CD4-positive, alpha-beta T cell (primary cell): ENCODE measurements around the gene GLRA2. TPM values are rescaled to one million over a fixed set of nuclear protein-coding genes. Genes with fewer than 3 reads are reported as not detected.

Experiments
- ATAC-seq: fragments of 200-7000 bp; cut with Tn5 transposase; one replicate; pipeline ENCODE4 v1.10.0; 2022; ENCODE audit warnings: mild to moderate bottlenecking; ENCODE audit not compliant: poor library complexity
- CTCF ChIA-PET: fragments of 350-600 bp; sonication (Branson Sonifier 250); formaldehyde crosslinking; loops from one replicate; lab custom pipeline; 2021; ENCODE audit warnings: antibody characterized with exemption, inconsistent platforms; lab: Charles Lee
- POLR2A ChIA-PET: fragments of 350-600 bp; sonication (Branson Sonifier 250); formaldehyde crosslinking; loops from one replicate; lab custom pipeline; 2021; ENCODE audit warnings: antibody characterized with exemption, inconsistent platforms; lab: Charles Lee
- DNase-seq, 14 experiments: peaks; one replicate each; pipeline ENCODE4 v3.0.0-alpha.2; 2013 to 2020; ENCODE audit warnings: mixed read lengths in 2 of 14
- H3K27ac ChIP-seq, 2 donors: one replicate each; pipeline versions ENCODE4 v1.5.1 to v1.7.0; 2013; ENCODE audit warnings: low read length in 2 of 2, low read depth in 1 of 2, mild to moderate bottlenecking in 1 of 2
- H3K27me3 ChIP-seq, 2 experiments: 1 replicate in 1 of 2; 2 replicates in 1 of 2; pipeline versions ENCODE4 v1.6.1 to v1.7.0; 2013; ENCODE audit warnings: low read length in 2 of 2, control low read depth in 1 of 2, mild to moderate bottlenecking in 1 of 2, moderate library complexity in 1 of 2; ENCODE audit not compliant: insufficient read depth in 2 of 2, control insufficient read depth in 1 of 2
- H3K36me3 ChIP-seq: one replicate; pipeline ENCODE4 v1.6.1; 2013; ENCODE audit warnings: low read length, control low read depth; ENCODE audit not compliant: insufficient read depth
- H3K4me1 ChIP-seq: one replicate; pipeline ENCODE4 v1.6.1; 2013; ENCODE audit warnings: low read length, control low read depth; ENCODE audit not compliant: insufficient read depth
- H3K4me3 ChIP-seq: one replicate; pipeline ENCODE4 v1.5.1; 2013; ENCODE audit warnings: mild to moderate bottlenecking, low read length, moderate library complexity
- H3K9me3 ChIP-seq, 2 experiments: 1 replicate in 1 of 2; 2 replicates in 1 of 2; pipeline versions ENCODE4 v1.6.1 to v1.7.0; 2013; ENCODE audit warnings: low read length in 2 of 2, mild to moderate bottlenecking in 2 of 2, control low read depth in 1 of 2, moderate library complexity in 1 of 2; ENCODE audit not compliant: control insufficient read depth in 1 of 2, insufficient read depth in 1 of 2
- H3K27ac Mint-ChIP-seq: one replicate; pipeline ENCODE4 v1.8.0; 2020; ENCODE audit warnings: mixed read lengths
- H3K27me3 Mint-ChIP-seq: one replicate; pipeline ENCODE4 v1.8.0; 2021; ENCODE audit warnings: mixed read lengths
- H3K36me3 Mint-ChIP-seq: one replicate; pipeline ENCODE4 v1.8.0; 2021; ENCODE audit warnings: low read depth, mixed read lengths
- H3K4me1 Mint-ChIP-seq: one replicate; pipeline ENCODE4 v1.8.0; 2021; ENCODE audit warnings: low read depth, mixed read lengths
- H3K4me3 Mint-ChIP-seq: one replicate; pipeline ENCODE4 v1.8.0; 2020; ENCODE audit warnings: mild to moderate bottlenecking, mixed read lengths
- H3K9me3 Mint-ChIP-seq: one replicate; pipeline ENCODE4 v1.8.0; 2020; ENCODE audit warnings: mixed read lengths
- intact Hi-C, 2 experiments: fragments of 100-400 bp; cut with DNase I in 1 of 2; cut with micrococcal nuclease in 1 of 2; formaldehyde crosslinking; loops; one replicate each; pipeline versions ENCODE4 v1.15.1 to v1.9.0; 2023 to 2025; cut with DNase I, micrococcal nuclease
- total RNA-seq, 174 experiments: library from RNA in 2 of 174; stranded (reverse) in 2 of 174; gene quantifications; one replicate each; pipeline ENCODE4 v1.2.3 and lab custom pipeline; 2021 to 2026
- TF ChIP-seq, protein P1 (sequence below): fragments of 200-600 bp; IDR thresholded peaks from one replicate; pipeline ENCODE4 v1.8.0; 2022; ENCODE audit warnings: antibody characterized with exemption, mild to moderate bottlenecking

GLRA2 gene
- total RNA-seq, 2 experiments from 2014 or later, result not detected

DNA sequence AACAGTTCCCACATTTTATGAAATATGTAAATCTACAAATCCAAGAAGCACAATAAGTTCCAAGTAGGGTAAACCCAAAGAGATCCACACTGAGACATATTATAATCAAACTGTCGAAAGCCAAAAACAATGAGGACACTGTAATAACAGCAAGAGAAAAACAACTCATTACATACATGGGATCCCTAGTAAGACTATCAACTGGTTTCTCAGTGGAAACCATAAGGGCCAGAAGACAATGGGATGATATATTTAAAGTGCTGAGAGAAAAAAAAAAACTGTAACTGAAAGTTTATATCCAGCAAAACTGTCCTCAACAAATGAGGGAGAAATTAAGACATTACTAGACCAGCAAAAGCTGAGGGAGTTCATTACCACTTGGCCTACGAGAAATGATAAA, 34.7 kb downstream of the GLRA2 start:
- Mint-ChIP-seq H3K9me3 (no peaks in the 10 kb centered on the region), H3K4me3 (no peak overlapping the region), H3K4me1 (no peaks in the 10 kb centered on the region), H3K27ac (no peak overlapping the region), H3K27me3 (no peaks in the 10 kb centered on the region), H3K36me3 (no peaks in the 10 kb centered on the region)
- H3K4me3 ChIP-seq, result no peak overlapping the region
- CTCF ChIA-PET, result no interaction called here
- no peak for DNase-seq
- intact Hi-C loops, result no loop called here
- no peak for ATAC-seq
- H3K4me1 ChIP-seq, result no peaks in the 10 kb centered on the region
- no peaks in the 10 kb centered on the region for H3K36me3 ChIP-seq
- TF ChIP-seq, protein P1, sequence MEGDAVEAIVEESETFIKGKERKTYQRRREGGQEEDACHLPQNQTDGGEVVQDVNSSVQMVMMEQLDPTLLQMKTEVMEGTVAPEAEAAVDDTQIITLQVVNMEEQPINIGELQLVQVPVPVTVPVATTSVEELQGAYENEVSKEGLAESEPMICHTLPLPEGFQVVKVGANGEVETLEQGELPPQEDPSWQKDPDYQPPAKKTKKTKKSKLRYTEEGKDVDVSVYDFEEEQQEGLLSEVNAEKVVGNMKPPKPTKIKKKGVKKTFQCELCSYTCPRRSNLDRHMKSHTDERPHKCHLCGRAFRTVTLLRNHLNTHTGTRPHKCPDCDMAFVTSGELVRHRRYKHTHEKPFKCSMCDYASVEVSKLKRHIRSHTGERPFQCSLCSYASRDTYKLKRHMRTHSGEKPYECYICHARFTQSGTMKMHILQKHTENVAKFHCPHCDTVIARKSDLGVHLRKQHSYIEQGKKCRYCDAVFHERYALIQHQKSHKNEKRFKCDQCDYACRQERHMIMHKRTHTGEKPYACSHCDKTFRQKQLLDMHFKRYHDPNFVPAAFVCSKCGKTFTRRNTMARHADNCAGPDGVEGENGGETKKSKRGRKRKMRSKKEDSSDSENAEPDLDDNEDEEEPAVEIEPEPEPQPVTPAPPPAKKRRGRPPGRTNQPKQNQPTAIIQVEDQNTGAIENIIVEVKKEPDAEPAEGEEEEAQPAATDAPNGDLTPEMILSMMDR, result no peak
- no peaks in the 10 kb centered on the region for H3K27me3 ChIP-seq
- H3K27ac ChIP-seq, result no peak overlapping the region
- H3K9me3 ChIP-seq, result no peaks in the 10 kb centered on the region
- POLR2A ChIA-PET, result no interaction called here

DNA sequence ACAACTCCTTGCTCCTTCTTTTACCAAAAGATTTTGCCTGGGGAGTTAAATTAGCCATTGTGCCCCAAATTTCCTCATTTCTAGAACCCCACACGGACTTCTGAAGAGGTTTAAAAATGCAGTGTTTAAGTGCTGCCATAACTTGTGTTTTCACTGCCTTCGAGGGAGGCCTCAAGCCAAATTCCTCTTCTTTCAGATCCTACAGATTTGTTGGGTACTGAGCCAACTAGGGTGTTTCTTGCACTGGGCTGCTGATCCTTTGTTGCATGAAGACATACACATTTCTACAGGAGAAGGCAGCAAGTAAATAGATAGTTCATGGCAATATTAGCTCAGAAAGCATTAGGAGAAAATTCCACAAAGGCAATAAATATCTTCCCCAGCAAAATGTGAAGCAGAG, 43.8 kb downstream of the GLRA2 start:
- Histone ChIP-seq H3K27me3 (no peaks in the 10 kb centered on the region), H3K4me3 (no peak overlapping the region), H3K9me3 (no peaks in the 10 kb centered on the region), H3K27ac (no peak overlapping the region), H3K4me1 (no peaks in the 10 kb centered on the region), H3K36me3 (no peaks in the 10 kb centered on the region)
- Mint-ChIP-seq H3K4me1 (no peaks in the 10 kb centered on the region), H3K9me3 (no peaks in the 10 kb centered on the region), H3K27ac (no peak overlapping the region), H3K27me3 (no peaks in the 10 kb centered on the region), H3K36me3 (no peaks in the 10 kb centered on the region), H3K4me3 (no peak overlapping the region)
- POLR2A ChIA-PET, result no interaction called here
- TF ChIP-seq, protein P1, result no peak
- ATAC-seq (no peak), DNase-seq (no peak)
- CTCF ChIA-PET, result no interaction called here
- intact Hi-C loops, result no loop called here

GRCh38 chrX:14581081-14581480, 51.7 kb downstream of the GLRA2 start:
- no peaks in the 10 kb centered on the region for H3K36me3 ChIP-seq
- Mint-ChIP-seq H3K4me3 (no peak overlapping the region), H3K9me3 (no peaks in the 10 kb centered on the region), H3K27me3 (no peaks in the 10 kb centered on the region), H3K27ac (no peak overlapping the region), H3K36me3 (no peaks in the 10 kb centered on the region), H3K4me1 (no peaks in the 10 kb centered on the region)
- no peaks in the 10 kb centered on the region for H3K4me1 ChIP-seq
- DNase-seq (no peak), ATAC-seq (no peak)
- no peak overlapping the region for H3K4me3 ChIP-seq
- no peaks in the 10 kb centered on the region for H3K9me3 ChIP-seq
- H3K27ac ChIP-seq, result no peak overlapping the region
- intact Hi-C loops, result no loop called here
- TF ChIP-seq, protein P1, result no peak
- POLR2A ChIA-PET, result no interaction called here
- CTCF ChIA-PET, result no interaction called here
- no peaks in the 10 kb centered on the region for H3K27me3 ChIP-seq
